ENCODE measurements around the gene DENND6B.

- TF ChIP-seq, protein P1, sequence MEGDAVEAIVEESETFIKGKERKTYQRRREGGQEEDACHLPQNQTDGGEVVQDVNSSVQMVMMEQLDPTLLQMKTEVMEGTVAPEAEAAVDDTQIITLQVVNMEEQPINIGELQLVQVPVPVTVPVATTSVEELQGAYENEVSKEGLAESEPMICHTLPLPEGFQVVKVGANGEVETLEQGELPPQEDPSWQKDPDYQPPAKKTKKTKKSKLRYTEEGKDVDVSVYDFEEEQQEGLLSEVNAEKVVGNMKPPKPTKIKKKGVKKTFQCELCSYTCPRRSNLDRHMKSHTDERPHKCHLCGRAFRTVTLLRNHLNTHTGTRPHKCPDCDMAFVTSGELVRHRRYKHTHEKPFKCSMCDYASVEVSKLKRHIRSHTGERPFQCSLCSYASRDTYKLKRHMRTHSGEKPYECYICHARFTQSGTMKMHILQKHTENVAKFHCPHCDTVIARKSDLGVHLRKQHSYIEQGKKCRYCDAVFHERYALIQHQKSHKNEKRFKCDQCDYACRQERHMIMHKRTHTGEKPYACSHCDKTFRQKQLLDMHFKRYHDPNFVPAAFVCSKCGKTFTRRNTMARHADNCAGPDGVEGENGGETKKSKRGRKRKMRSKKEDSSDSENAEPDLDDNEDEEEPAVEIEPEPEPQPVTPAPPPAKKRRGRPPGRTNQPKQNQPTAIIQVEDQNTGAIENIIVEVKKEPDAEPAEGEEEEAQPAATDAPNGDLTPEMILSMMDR (IDR thresholded peaks at IDR 0.05): no peak
- no peak for TF ChIP-seq EZH2 (IDR thresholded peaks at IDR 0.05; ENCODE audit: borderline replicate concordance, insufficient read depth, low read depth, low read length, poor library complexity, severe bottlenecking)
These were observed 34.0 kb downstream of the DENND6B start for GRCh38 chr22:50292643-50293440.
